NCI-H1436 (cell line): ENCODE measurements around the gene ZBTB22.
"Not testable (repeated sequence)": the region's sequence is repeated elsewhere in the genome, so short reads cannot be mapped to it uniquely, and the experiment has no call there.

Experiments
- DNase-seq: peaks from one replicate; lab custom pipeline; 2025; lab: John Stamatoyannopoulos, UW

The ZBTB22 gene

DNA sequence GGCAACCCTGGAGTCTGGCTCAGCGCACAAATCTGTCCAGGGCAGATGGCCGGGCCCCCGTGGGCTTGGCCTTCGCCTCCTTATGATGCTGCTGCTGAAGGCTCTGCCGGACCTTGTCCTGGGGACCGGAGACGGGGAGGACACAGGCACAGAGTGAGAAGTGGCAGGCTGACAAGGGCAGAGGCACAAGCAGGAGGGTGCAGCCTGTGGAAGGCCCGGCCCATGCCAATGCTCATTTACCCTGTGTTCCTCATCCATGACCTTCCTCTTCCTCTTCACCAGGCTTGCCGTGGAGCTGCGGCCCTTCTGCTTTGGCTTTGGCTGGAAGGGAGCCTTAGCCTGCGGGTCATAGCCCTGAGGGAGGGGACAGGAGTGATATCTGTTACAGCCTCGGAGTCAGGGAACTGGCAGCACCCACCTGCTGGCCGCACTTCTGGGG is 38.3 kb downstream of the ZBTB22 start:
- DNase-seq, result no peak

DNA sequence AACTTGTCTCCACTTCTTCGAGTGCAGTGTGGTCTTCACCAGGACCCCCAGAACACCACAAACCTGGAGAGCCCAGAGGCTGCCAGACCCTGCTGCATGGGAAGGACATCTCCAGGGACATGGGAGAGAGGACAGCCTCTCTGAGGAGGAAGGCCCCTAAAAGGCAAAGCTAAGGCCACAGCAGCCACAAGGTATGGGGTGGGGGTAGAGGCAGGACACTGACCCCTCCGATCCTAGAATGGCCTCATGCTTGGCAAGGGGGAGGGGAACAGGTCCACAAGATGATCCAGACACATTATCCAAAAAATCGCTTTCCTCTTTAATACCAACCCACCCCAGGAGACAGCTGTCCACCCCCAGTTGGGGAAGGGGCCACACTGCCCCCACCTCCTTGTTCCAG is 38.7 kb downstream of the ZBTB22 start:
- DNase-seq, result no peak

DNA sequence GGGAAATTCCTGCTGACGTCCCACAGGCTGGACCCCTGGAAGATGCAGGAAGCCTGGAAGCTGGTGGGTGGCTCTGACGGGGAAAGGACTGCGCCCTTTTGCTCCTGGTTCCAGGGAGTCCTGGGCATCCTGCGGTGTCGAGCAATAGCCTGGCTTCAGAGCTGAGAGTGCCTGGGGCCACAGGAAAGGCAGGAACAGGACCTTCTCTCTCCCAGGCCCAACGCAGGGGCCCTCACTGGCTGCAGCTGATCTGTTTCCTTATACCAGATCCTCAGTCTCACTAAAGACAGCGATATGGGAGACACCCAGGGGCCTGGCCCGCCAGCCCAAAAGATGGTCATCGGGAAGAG is 39.2 kb downstream of the ZBTB22 start:
- DNase-seq, result no peak

DNA sequence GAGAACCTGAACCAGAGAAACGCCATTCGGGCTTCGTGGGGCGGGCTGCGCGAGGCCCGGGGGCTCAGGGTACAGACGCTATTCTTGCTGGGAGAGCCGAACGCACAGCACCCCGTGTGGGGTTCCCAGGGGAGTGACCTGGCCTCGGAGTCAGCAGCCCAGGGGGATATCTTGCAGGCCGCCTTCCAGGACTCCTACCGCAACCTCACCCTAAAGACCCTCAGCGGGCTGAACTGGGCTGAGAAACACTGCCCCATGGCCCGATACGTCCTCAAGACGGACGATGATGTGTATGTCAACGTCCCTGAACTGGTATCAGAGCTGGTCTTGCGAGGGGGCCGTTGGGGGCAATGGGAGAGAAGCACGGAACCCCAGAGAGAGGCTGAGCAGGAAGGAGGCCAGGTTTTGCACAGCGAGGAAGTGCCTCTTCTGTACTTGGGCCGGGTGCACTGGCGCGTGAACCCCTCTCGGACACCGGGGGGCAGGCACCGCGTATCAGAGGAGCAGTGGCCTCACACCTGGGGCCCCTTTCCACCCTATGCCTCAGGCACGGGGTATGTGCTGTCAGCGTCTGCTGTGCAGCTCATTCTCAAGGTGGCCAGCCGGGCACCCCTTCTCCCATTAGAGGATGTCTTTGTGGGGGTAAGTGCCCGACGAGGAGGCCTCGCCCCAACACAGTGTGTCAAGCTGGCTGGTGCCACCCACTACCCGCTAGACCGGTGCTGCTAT is 39.7 kb downstream of the ZBTB22 start:
- DNase-seq, result no peak

DNA sequence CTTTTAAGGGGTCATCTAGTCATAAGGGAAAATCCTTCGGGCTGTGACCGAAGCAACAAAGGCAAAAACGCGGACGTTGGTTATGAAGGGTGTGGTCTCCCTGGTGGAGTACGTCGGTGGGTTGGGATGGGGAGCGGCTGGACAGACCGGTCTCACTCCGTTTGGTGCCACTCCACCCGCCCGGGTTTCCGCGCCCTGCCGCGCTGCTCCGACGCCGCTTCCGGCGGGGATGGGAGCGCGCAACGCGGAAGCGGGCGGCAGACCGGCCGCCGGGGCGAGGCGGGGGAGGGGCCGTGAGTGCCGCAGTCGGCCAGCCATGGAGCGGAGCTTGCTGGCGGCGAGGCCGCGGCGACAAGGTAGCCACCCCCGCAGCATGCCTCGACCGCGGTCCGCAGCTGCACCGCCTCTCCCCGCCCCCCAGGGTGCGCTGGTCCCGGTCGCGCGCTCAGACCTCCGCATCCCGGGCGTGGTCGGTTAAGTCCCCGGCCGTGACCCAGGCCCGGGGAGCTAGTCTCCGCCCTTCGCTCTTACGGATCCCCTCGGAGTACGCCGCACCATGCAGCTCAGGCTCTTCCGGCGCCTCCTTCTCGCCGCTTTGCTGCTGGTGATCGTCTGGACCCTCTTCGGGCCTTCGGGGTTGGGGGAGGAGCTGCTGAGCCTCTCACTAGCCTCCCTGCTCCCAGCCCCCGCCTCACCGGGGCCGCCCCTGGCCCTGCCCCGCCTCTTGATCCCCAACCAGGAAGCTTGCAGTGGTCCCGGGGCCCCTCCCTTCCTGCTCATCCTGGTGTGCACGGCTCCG is 40.5 kb downstream of the ZBTB22 start, which contains the start of gene B3GALT4:
Gene B3GALT4 (plus strand): TSS at position 260 of the 799 bp plus-strand sequence. CDS start 297 bp downstream, at position 557.
- peak; percentile 62 for DNase-seq

DNA sequence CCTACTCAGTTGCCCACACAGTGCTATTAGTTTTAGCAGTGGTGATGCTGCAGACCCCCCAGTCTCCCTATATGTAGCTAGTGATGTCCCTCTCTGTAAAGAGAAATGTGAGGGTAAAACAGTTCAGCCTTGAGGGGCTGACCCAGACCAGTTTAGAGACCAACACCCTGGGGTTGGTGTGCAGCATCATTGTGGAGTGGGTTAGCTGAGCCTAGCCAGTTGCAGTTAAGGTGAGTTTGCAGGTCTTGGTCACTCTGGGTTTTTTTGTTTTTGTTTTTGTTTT is 41.0 kb downstream of the ZBTB22 start:
- no peak for DNase-seq

DNA sequence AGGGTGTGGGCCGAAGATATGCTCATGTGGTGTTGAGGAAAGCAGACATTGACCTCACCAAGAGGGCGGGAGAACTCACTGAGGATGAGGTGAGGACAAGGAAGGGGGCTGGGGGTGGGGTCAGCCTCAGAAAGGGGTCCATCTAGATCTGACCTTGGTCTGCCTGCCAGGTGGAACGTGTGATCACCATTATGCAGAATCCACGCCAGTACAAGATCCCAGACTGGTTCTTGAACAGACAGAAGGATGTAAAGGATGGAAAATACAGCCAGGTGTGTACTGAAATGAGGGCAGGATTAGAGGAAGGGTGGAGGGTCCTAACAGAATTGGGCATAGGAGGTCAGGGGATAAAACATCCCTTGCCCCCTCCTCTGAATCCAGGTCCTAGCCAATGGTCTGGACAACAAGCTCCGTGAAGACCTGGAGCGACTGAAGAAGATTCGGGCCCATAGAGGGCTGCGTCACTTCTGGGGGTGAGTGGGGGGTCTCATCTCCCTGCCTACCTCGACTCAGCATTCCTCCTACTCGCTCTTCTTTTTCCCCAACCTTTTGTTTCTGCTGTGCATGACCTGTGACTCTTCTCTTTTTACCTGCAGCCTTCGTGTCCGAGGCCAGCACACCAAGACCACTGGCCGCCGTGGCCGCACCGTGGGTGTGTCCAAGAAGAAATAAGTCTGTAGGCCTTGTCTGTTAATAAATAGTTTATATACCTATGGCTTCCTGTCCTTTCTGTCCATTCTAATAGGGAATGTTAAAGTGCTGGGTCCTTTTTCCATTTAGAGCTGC is 41.6 kb downstream of the ZBTB22 start:
- DNase-seq, result not testable (repeated sequence)

DNA sequence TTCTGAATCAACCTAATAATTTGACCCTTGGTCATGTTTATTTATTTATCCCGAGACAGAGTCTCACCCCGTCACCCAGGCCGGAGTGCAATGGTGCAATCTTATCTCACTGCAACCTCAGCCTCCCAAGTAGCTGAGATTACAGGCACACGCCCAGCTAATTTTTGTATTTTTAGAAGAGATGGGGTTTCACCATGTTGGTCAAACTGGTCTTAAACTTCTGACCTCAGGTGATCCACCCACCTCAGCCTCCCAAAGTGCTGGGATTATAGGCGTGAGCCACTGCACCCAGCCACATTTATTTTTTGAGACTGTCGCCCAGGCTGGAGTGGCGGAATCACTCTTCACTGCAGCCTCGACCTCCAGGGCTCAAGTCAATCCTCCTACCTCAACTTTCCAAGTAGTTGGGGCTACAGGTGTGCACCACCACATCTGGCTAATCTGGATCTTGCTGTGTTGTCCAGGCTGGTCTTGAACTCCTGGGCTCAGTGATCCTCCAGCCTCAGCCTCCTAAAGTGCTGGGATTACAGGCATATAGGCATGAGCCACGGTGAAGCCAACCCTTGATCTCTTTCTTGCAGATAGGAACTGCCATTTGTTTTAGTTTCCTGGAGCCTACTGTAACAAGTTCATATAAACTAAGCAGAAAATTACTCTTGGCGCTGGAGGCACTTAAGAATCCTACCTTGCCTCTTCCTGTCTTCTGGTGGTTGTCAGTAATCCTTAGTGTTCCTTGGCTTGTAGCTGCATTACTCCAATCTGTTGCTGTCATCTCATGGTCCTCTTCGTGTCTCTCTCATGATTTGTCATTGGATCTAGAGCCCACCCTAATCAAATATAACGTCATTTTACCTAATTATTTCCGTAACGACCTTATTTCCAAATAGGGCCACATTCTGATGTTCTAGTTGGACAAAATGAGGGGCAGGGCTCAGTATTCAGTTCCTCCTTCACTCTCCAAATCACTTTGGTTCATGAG is 43.3 kb downstream of the ZBTB22 start:
- no peak for DNase-seq

DNA sequence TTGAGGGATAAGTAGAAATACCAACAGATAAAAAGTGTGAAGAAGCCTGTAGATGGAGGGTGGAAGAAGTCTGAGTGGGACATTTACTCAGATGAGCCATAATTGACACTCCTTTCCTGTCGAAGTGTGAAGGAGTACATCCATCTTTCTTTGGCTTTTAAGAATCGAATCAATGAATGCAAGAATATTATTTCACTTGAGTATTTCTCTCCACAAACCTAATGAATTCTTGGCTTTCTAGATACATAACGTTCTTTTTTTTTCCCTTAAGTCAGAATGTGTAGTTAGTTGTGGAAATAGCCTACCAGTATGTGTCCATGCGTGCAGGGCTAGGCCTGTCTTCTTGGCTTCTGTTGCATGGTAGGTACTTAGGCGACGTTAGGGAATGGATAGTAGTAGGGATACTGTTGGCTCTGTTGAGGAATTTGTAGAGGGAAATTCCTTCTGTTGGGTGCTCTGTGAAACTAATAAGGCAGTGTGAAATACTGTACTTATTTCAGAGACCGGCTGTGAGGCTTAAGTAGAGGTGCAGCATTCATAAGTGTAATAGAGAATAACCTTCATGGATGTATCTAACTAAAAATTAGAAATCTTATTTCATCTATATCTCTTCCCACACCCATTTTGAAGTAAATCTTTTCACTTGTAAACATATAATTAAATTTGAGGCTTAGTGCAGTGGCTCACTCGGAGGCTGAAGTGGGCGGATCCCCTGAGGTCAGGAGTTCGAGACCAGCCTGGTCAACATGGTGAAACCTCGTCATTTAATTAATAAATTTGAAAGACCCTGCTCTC is 44.2 kb downstream of the ZBTB22 start:
- DNase-seq, result no peak

DNA sequence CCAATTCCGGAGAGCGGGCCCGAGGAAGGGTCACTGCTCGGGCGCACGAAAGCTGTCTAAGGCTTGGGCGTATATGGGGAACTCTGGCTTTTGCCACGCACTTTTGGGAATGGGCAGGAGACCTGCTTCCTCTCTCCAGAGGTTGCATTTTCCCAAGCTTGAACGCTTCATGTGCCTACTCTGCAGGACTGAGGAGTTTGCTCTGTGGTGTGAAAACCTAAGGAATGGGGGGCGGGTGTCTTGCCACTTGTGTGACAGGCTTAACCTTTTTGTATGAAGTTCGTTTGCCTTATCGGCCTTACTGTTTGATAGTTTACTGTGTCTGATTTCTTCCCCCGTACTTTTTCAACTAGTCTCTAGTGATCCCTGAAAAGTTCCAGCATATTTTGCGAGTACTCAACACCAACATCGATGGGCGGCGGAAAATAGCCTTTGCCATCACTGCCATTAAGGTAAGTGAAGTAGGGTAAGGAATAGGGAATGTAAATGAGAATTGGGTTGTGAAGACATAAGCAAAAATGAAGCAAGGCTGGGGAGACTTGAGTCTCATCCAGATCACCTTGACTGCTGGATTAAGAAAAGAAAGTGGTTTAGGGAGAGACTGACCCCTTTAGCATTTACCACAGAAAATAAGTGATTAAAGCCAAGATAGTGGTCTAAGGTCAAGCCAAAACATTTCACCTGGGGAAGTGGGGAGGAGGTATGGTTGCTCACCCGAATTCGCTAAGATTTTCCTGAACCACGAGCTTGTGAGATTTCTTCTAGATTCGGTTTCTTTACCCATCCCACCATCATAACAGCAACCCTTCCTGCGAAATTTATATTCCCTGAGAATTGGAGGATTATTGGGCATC is 45.0 kb downstream of the ZBTB22 start:
- DNase-seq, result no peak

DNA sequence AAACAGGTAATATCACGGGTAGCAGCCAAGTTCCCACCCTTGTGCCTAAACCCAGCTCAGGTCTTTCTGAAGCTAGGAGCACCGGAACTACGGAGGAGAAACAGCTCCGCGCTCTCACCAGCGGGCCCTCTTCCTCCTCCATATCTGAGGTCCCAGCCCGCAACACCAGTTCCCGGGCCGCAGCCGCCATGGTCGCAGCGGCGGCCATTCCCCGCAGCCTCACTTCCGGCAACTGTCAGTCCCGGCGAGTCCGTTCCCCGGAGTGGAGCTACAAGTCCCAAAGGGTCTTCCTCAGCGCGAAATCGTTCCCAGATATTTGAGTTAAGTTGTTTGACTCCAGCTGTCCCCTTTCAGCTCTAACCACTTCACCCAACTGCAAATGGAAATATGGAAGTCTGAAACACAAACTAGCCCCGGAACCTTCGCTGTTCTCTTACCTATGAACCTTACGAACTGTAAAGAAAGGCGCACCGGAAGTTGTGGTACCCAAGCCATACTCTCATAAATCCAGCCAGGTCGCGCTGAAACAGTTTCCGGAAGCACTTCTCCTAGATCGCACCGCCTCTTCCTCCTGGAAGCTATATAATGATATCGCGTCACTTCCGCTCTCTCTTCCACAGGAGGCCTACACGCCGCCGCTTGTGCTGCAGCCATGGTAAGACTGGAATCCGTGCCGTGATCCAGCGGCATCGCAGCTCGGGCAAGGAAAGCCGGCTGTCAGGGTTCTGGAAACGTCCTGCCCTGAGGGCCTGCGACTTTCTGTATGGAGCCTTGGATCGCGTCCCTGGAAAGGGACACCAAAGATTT is 45.9 kb downstream of the ZBTB22 start, which contains the start of the genes RPS18 and VPS52:
Gene RPS18 (plus strand): TSS at position 608 of the 807 bp plus-strand sequence. CDS start 45 bp downstream, at position 653.
Gene VPS52 (minus strand): TSS at position 409 of the 807 bp plus-strand sequence. CDS start 201 bp downstream, at position 208.
- DNase-seq, result peak; percentile 97

DNA sequence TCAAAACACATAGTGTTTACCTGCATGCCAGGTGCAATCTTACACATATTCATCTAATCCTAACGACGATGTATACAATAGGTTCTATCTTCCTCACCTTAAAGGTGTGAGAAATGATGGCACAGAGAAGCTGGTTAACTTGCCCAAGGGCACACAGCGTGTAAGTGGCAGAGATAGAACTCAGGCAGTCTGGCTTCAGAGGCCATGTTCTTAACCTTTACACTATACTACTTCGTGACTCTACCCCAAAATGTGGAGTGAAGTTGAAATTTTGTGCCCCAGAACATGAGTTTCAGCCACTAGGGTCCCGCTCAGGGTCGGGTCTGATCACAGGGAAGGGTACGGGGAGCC is 46.5 kb downstream of the ZBTB22 start:
- no peak for DNase-seq
